HG02884 (cell line): Measurements from ENCODE around the gene U2AF1L4.

Experiments
- ATAC-seq: cut with Tn5 transposase; IDR thresholded peaks from one replicate; pipeline ENCODE4 v1.9.1; 2021; ENCODE audit warnings: mild to moderate bottlenecking, moderate library complexity; ENCODE audit not compliant: unreplicated experiment

Gene U2AF1L4

DNA sequence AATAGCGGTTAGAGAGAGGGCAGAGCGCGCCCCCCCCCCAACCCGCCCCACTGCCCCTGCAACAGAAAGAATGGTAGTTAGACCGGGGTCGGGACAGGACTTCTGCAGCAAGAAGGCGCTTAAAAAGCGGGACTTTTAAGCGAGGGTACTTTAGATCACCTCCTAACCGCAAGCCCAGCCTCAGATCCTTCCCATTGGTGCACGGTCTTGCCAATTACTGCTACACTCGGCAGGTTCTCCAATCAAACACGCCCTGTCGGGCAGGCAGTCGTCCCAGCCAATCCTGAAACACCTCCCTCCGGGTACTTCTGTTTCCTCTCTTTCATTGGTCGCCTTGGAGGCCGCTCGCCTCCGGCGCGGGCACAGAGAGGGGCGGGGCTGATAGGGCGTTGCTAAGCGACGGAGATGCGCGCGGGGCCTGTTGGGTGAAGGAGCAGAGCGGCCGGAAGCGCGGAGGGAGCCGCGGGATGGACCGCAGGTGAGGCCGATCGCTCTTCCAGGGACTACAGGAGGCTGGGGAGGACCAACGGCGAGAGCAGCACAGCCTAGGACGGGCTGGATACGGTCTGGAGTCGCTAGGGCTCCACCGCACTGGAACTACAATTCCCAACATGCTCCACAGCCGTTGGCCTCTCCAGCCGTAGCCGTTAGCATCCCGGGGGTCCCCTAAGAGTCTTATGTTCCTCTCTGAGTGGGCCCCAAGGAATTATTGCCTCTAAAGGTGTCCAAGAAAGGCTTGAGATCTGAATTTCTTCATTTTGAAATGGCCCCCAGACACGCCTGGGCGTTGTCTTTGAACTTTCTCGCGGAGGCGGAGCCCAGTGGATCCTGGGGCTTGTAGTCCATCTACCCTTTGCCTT is 12.8 kb upstream of the U2AF1L4 start, which contains the start of gene PROSER3:
Gene PROSER3 (plus strand): TSS at position 428 of the 860 bp plus-strand sequence. CDS start 40 bp downstream, at position 468.
- ATAC-seq = peak; percentile 92

DNA sequence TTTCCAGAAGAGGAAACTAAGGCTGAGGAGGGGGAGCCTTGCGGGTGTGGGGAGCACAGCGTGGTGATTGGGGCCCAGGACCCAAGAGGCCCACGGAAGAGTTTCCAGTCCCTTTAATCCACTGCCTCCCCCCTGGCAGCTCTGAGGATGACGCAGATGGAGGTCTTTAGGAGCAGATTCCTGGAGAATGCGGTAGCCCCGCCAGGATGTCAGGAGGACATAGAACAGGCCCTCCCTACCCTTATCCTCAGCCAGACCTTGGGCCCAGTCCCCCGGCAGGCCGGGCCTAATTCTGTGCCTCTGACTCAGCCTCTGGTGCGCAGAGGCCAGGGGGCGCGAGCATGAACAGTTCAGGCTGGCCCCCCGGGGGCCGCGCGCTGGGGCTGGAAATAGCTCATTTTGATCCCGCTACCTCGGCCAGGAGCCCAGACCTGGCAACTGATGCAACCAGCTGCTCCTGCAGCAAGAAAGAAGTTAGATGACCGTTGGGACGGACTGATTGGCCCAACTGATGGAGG is 12.1 kb upstream of the U2AF1L4 start:
- no peak for ATAC-seq

DNA sequence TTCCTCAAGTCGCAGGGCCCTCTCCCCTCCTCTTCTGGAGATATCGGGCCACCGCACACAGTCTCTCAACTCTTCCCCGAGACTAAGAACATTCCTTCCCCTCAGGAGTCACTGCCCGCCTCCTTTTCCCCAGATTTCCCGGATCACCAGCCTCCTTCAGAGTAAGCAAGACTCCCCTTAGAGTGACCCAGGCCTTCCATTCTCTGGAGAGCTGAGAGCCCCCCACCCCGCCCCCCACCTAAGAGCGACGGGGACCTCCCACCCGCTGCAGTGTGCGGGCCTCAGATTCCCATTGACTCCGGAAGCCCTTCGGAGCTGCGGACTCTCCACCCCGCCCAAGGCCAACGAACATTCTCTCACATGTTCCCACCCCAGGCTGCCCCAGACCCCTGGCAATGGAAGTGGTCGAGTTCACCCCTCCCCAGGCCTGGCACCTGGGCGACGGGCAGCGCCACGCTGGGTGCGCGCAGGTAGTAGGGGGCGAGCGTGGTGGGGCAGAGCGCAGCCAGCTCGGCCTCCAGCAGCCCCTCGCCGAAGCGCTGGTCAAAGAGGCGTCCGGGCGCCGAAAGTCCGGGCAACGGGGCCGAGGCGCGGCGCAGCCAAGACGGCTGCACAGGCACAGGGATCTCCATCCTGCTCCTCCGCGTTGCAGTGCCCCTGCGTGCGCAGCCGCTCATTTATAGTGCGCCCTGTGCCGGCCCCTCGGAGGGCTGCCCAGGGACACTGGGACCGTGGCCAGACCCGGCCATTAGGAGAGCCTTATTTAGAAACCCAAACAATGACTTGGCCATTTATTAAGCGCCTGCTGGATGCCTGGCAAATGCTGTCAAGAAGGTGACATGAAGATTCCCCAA is 11.4 kb upstream of the U2AF1L4 start, which contains the start of gene HSPB6:
Gene HSPB6 (minus strand): TSS at position 653 of the 854 bp plus-strand sequence. CDS start 21 bp downstream, at position 632.
- ATAC-seq = no peak

DNA sequence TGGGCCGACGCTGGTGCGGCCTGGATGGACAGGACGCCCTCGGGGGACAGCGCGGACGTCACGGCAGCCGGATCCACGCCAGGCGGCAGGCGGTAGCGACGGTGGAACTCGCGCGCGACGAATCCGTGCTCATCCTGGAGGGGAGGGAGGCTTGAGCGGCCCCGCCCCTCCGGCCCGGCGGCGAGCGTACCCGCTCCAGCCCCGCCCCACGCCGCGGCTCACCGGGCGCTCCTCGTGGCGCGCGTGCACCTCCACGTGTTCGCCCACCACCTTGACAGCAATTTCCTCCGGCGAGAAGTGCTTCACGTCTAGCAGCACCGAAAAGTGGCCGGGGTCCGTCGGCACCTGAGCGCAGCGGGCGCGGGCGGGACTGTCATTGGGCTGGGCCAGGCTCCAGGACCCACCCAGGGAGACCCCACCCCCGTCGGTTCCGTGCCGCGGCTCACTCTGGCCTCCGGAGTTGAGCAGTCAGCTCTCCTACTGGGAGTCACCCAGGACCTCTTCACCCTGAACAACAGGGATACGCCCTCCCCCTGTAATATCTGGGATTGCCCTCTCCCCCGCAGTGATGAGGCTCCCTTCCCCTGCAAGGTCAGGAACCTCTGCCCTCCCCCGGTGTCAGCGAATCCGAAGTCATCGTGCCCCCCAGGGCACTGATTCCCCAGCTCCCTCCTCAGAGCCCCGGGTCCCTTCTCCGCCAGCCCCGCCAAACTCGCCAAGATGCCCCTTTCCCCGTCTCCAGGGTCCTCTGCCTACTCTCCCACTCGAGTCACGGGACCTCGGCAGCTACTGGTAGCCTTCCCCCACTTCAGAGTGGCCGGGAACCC is 10.5 kb upstream of the U2AF1L4 start:
- ATAC-seq = no peak

DNA sequence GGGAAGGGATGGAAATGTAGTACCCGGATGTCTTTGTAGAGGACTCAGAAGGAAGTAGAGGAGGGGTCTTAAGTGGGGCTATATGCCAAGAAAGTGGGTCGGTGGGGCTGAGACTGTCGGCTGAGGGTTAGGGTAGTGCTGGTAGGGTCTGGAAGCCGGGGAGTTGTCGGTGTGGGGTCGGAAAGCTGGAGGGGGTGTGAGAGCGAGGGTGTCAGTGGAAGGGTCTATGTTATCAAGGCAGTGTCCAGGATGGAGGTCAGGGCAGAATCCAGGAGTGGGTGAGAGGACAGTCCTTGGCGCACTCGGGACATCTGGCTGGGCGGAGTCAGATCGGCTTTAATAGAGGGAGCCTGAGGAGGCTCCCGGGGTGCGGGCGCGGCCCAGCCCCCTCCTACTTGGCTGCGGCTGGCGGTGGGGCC is 9.9 kb upstream of the U2AF1L4 start:
- no peak for ATAC-seq

DNA sequence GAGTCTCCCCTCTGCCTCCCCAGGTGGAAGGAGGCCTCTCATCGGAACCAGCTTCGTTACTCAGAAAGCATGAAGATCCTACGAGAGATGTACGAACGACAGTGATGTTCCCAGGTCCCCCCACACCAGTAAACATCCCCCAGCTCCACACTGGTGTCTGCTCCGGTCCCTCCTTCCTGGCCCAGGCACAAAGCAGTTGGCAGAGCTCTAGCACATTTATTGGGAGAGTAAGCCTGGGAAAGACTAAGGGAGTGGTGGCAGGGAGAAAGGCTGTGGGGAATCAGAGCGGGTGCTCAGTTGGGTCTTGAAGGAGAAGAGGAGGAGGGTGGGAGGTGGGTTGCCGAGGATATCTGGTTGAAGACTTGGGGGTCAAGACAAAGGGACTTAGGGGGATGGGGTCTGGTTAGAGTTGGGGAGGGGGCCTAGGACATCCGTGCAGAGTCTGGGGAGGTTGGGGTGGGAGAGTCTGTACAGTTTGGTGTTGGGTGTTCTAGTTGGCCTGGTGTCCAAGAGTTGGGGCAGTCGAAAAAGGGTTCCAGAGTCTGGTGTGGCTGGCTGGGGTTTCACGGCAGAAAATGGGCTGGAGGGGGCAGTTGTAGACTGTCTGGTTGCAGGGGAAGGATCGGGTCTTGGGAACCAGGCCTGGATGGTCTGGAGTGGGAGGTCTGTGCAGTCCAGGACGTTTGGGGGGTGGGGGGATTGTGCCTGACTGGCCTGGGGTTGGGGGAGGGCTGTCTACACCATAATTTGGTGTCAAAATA is 9.3 kb upstream of the U2AF1L4 start:
- no peak for ATAC-seq

DNA sequence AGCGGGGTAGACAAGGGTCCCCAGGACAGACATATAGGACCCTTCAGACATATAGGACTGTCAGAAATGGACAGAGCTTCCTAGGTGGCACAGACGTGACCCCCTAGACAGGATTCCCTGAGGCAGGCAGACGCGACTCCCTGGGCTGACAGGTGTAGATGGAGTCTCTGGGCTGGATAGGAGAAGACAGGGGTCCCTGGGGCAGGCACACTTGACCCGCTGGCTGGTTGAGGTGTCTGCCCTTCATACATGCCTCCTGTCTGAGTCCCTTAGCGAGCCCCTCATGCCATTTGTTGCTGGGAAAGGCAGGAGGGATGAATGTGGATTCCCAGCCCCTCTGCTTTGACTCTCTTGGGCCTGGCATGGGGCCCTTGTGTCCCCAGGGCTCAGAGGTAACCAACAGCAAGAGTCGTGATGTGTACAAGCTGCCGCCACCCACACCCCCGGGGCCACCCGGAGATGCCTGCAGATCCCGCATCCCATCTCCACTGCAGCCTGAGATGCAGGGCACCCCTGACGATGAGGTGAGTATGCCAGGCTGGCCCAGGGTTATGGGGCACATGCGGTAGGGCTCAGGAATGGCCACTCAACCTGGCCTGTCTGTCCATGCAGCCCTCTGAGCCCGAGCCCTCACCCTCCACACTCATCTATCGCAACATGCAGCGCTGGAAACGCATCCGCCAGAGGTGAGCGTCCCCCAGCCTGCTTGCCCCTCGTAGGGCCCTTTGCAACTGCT is 8.6 kb upstream of the U2AF1L4 start:
- ATAC-seq = no peak

DNA sequence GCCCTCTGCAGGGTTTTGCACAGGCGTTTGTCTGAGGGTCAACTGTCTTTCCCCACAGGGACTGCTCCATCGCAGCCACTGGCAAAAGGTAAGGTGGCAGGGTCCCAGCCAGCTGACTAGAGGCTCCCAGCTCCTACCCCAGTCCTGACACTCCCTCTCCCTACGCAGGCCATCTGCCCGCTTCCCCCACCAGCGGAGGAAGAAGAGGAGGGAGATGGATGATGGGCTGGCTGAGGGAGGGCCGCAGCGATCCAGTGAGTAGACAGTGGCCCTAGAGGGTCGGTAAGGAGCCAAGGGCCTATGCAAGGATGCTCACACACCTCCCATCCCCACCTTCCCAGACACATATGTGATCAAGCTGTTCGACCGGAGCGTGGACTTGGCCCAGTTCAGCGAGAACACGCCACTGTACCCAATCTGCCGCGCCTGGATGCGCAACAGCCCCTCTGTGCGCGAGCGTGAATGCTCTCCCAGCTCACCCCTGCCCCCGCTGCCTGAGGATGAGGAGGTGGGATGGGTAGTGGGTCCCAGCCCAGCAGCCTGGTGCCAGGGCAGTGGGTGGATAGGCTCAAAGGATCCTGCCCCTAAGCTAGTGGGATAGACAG is 7.6 kb upstream of the U2AF1L4 start:
- ATAC-seq = no peak

DNA sequence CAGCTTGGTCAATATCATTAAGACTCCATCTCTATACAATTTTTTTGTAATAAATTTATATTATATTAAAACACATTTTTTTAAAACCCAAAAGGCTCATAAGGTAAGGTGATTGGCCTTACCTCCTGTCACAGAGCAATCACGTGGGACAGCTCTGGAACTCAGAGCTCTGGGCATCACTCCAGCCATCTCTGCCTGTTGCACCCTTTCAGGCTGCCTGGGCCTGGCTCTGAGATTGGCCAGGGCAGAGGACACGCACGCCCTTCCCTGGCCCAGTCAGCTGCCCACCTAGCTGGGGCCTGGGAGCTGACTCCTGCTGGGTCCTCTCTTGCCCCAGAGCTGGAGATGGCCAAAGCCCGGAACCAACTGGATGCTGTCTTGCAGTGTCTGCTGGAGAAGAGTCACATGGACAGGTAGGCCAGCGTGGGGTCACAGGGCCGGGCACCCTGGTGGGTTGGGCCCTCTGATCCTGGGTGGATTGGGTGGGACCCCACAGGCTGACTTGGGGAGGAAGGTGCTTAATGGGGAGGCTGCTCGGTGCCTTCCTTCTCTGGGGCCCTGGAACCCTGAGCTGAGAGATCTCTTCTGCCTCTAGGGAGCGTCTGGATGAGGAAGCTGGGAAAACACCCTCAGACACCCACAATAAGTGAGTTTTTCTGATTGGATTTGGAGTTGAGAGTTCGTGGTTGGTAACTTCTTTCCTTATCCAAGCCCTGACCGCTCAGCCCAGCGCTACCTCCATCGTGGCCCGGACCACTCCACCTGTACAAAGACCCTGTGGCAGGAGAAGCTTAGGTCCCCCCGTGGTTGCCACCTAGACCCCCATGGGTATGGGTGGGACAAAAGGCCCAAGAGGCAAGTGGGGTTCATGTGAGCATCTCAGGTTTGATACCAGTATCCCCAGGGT is 6.9 kb upstream of the U2AF1L4 start:
- no peak for ATAC-seq

DNA sequence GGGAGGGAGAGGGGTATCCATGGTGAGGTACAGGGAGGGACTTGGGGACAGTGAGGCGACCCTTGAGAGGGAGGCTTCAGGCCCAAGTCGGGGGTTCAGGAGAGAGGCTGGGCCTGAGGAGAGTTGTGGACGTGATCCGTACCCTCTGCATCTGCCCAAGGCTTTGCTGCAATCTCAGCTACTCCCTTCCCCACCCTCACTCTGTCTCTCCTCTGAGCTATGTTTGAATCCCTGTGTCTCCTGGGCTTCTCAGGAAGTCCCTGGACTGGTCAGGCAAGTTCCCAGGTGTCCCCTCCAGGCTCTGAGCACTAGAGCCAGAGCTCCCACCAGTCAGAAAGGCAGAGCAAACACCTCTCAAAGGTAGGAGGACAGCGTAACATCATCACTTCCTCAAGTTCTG is 4.9 kb upstream of the U2AF1L4 start:
- no peak for ATAC-seq

DNA sequence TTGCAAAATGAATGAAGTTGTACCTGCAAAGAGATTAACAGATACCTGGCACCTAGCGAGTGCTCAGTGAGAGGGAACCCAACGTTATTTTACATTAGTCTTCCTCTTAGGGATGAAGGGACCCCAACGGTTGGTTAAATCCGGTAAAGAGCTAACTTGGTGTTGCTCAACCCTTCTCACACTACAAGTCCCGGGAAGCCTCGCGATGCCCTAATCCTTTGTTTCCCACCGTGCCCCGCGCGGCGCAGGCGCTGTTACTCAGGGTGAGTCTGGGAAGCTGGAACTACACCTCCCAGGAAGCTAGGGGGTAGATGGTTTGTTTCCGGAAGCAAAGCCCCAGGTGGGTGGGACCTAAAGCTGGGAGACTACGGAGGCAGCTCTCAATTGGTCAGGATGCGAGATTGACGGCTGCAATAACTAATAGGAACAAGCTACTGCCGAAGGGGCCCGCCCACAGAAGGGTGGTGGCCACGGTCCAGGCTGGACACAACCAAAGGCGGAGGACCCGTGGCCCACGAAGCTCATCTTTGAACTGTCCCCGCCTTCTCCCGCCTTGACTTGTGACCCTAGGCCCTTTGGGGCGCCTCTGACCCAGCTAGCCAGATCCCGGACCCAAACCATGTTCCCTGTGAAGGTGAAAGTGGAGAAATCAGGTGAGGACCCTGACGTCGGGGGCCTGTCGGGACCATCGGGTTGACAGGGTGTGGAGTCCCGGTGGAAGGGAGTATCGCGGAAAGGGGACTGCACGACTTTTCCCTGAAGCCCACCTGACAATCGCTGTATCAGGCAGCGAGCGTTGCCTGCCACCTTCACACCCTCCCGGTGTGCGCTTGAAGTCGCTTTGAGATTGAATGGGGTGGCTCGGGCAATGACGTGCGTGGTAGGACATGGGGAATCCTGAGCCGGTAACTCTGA is 3.1 kb upstream of the U2AF1L4 start, which contains the start of gene LIN37:
Gene LIN37 (plus strand): TSS at position 471 of the 915 bp plus-strand sequence. CDS start 149 bp downstream, at position 620.
- peak; percentile 58 for ATAC-seq

DNA sequence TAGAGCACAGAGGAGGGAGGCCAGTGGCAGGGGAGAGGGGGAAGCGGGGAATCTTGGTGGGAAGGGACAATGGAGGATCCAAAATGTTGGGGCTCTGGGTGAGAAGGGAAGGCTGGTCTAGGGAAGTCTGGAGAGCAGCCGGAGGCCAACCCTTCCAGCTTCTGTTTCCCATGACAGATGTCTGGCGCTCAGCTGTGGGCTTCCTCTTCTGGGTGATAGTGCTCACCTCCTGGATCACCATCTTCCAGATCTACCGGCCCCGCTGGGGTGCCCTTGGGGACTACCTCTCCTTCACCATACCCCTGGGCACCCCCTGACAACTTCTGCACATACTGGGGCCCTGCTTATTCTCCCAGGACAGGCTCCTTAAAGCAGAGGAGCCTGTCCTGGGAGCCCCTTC is 1.3 kb upstream of the U2AF1L4 start:
- ATAC-seq = no peak

DNA sequence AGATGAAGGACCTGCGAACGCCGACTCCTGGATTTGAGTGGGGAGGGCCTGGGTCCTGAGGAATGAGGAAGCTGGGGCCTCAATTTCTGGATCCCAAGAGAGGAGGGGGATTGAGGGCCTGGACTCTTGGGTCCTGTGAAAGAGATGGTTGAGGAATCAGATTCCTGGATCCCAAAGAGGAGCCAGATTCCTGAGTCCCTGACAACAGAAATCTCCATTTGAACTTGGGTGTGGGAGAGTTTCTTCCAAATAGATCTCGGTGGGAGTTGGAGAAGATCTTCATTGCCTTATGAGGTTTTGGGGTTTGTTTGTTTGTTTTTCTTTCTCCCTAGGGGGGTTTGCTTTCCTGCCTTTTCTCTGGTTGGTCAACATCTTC is 857 bp upstream of the U2AF1L4 start:
- no peak for ATAC-seq

DNA sequence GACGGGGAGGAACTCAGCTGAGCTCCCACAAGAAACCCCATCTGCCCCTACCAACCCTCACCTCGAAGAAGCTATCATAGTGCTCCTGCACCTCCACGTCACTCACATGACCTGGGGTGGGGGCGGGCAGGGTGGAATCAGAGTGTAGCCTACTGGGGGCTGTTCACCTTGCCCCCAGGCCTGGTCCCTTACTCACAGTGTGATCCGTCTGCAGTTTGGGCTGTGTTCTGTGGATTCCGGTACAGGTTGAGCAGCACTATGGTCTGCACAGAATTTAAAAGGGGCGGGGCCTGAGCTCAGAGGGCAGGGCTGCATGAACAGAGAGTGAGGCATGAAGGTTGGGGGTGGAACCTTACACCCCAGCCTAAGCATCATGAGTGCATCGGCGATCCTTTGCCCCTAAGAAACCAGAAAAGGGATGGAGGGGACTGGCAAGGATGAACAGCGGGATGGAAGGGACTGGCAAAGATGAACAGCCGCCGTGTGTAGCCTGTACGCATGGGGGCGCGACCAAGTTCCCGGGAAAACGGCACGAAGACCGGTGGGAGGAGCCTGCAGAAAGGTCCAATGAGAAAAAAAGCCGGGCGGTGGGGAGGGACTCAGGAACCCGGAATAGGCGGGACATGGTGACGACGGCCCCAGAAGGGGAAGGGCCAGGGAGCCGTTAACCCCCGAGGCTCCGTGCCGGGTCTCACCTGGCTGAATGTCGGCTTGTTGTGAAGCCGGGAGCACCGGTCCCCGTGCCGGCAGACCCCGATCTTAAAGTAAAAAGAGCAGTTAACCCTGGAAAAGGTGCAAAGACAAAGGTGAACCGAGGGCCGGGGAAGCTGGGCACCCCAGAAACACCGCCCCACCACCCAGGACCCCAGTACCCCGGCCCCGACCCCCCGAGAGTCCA is 539 bp downstream of the U2AF1L4 start:
- peak; percentile 34 for ATAC-seq

DNA sequence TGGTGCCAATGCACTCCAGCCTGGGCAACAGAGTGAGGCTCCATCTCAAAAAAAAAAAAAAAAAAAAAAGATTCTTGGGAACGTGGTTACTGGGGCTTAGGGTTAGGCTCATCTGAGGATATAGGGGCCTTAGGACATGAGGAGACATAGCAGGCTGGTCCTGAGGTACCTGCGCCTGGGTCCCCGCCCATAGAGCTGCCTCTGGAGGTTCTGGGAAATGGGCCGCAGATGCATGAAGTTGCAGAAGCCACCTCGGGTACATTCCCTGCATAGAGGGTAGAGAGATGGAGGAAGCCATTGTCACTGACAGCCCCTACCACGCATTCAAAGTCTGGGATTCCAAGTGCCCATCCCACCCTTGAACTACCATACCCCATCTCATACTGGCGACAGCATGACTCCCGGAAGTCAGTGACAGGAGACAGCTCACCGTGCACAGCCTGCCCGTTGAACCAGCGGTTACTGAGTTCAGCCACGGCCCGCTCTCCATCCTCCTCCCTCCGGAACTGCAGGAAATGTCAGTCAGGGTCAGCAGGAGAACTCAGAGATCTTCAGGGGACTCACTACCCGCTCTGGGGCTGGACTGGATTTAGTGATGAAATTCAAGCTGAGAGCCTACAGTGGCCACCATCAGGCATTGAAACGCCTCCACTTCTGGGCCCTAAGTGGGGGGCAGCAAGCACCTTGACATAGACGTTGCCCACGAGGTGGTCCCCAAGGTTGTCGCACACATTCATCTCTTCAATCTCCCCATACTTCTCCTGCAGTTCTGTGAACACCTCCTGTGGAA is 1.4 kb downstream of the U2AF1L4 start:
- ATAC-seq = no peak
